Mesenchymal stem cell (in vitro differentiated cells and primary cell): ENCODE data around the gene MEMO1.

Source experiments
- DNase-seq: peaks from one replicate; pipeline ENCODE4 v3.0.0-alpha.2; 2013
- H2AFZ ChIP-seq: one replicate; pipeline ENCODE4 v1.6.1; 2013; ENCODE audit warnings: low read depth, mild to moderate bottlenecking, control low read depth, inconsistent platforms, low read length, moderate library complexity
- H2AK5ac ChIP-seq: 2 replicates; pipeline ENCODE4 v1.6.1; 2013; ENCODE audit warnings: low read length, moderate library complexity, mild to moderate bottlenecking, inconsistent platforms; ENCODE audit not compliant: severe bottlenecking
- H2BK120ac ChIP-seq: one replicate; pipeline ENCODE4 v1.6.1; 2013; ENCODE audit warnings: low read depth, mild to moderate bottlenecking, inconsistent platforms, low read length, moderate library complexity
- H2BK12ac ChIP-seq, 2 experiments: one replicate each; pipeline ENCODE4 v1.6.1; 2013; ENCODE audit warnings: inconsistent platforms in 2 of 2, low read length in 2 of 2, mild to moderate bottlenecking in 2 of 2, moderate library complexity in 2 of 2, control low read depth in 1 of 2
- H2BK15ac ChIP-seq: one replicate; pipeline ENCODE4 v1.6.1; 2013; ENCODE audit warnings: mild to moderate bottlenecking, low read depth, inconsistent platforms; ENCODE audit not compliant: poor library complexity, severe bottlenecking
- H2BK5ac ChIP-seq: 2 replicates; pipeline ENCODE4 v1.6.1; 2013; ENCODE audit warnings: low read depth, mild to moderate bottlenecking, low read length, control low read depth, inconsistent platforms; ENCODE audit not compliant: poor library complexity, severe bottlenecking
- H3K14ac ChIP-seq, 2 experiments: one replicate each; pipeline ENCODE4 v1.6.1; 2013; ENCODE audit warnings: inconsistent platforms in 2 of 2, low read length in 2 of 2, control low read depth in 1 of 2, mild to moderate bottlenecking in 1 of 2, moderate library complexity in 1 of 2
- H3K18ac ChIP-seq, 2 experiments: one replicate each; pipeline ENCODE4 v1.6.1; 2013; ENCODE audit warnings: inconsistent platforms in 2 of 2, low read length in 2 of 2, control low read depth in 1 of 2, low read depth in 1 of 2, mild to moderate bottlenecking in 1 of 2
- H3K23ac ChIP-seq, 2 experiments: one replicate each; pipeline ENCODE4 v1.6.1; 2013; ENCODE audit warnings: inconsistent platforms in 2 of 2, low read length in 2 of 2, mild to moderate bottlenecking in 2 of 2, moderate library complexity in 2 of 2, control low read depth in 1 of 2
- H3K27ac ChIP-seq: 2 replicates; pipeline ENCODE4 v1.5.1; 2013; ENCODE audit warnings: mild to moderate bottlenecking, moderate library complexity, low read length, control low read depth, inconsistent platforms; ENCODE audit not compliant: poor library complexity, severe bottlenecking
- H3K27me3 ChIP-seq, 2 experiments: 2 replicates each; pipeline versions ENCODE4 v1.6.1 to v1.7.0; 2013; ENCODE audit warnings: low read length in 2 of 2, mild to moderate bottlenecking in 2 of 2, moderate library complexity in 2 of 2, control low read depth in 1 of 2, inconsistent platforms in 1 of 2; ENCODE audit not compliant: control insufficient read depth in 1 of 2, insufficient read depth in 1 of 2
- H3K36me3 ChIP-seq, 2 experiments: 2 replicates each; pipeline versions ENCODE4 v1.6.1 to v1.7.0; 2013; ENCODE audit warnings: low read length in 2 of 2, control low read depth in 1 of 2, inconsistent platforms in 1 of 2, low read depth in 1 of 2, mild to moderate bottlenecking in 1 of 2; ENCODE audit not compliant: insufficient read depth in 2 of 2, control insufficient read depth in 1 of 2
- H3K4ac ChIP-seq, 2 experiments: one replicate each; pipeline ENCODE4 v1.6.1; 2013; ENCODE audit warnings: inconsistent platforms in 2 of 2, low read length in 2 of 2, mild to moderate bottlenecking in 2 of 2, moderate library complexity in 2 of 2, control low read depth in 1 of 2, low read depth in 1 of 2
- H3K4me1 ChIP-seq: 2 replicates; pipeline ENCODE4 v1.6.1; 2013; ENCODE audit warnings: low read depth, low read length, control low read depth; ENCODE audit not compliant: control insufficient read depth, insufficient read depth
- H3K4me2 ChIP-seq: 2 replicates; pipeline ENCODE4 v1.6.1; 2013; ENCODE audit warnings: low read length, mild to moderate bottlenecking, inconsistent platforms; ENCODE audit not compliant: poor library complexity, severe bottlenecking
- H3K4me3 ChIP-seq, 2 experiments: 2 replicates each; pipeline versions ENCODE4 v1.5.1 to v1.7.0; 2013; ENCODE audit warnings: low read length in 2 of 2, mild to moderate bottlenecking in 2 of 2, control low read depth in 1 of 2, low read depth in 1 of 2; ENCODE audit not compliant: insufficient read depth in 1 of 2
- H3K79me1 ChIP-seq: replicated peaks from 2 replicates; pipeline ENCODE4 v1.6.1; 2013; ENCODE audit warnings: mild to moderate bottlenecking, control low read depth, low read length, inconsistent platforms; ENCODE audit not compliant: poor library complexity, severe bottlenecking
- H3K9ac ChIP-seq: 2 replicates; pipeline ENCODE4 v1.7.0; 2013; ENCODE audit warnings: mild to moderate bottlenecking, low read length, moderate library complexity
- H3K9me3 ChIP-seq: 2 replicates; pipeline ENCODE4 v1.7.0; 2013; ENCODE audit warnings: mild to moderate bottlenecking, low read length; ENCODE audit not compliant: control insufficient read depth
- H4K8ac ChIP-seq: one replicate; pipeline ENCODE4 v1.6.1; 2013; ENCODE audit warnings: inconsistent platforms, mild to moderate bottlenecking, low read length, moderate library complexity
- H4K91ac ChIP-seq: one replicate; pipeline ENCODE4 v1.6.1; 2013; ENCODE audit warnings: mild to moderate bottlenecking, low read length, inconsistent platforms
- WGBS: methylation state at CpG from one replicate; pipeline ENCODE4 v1.1.7; 2013; ENCODE audit warnings: mixed read lengths; 5-methylcytosine and 5-hydroxymethylcytosine counted together

MEMO1 gene

DNA sequence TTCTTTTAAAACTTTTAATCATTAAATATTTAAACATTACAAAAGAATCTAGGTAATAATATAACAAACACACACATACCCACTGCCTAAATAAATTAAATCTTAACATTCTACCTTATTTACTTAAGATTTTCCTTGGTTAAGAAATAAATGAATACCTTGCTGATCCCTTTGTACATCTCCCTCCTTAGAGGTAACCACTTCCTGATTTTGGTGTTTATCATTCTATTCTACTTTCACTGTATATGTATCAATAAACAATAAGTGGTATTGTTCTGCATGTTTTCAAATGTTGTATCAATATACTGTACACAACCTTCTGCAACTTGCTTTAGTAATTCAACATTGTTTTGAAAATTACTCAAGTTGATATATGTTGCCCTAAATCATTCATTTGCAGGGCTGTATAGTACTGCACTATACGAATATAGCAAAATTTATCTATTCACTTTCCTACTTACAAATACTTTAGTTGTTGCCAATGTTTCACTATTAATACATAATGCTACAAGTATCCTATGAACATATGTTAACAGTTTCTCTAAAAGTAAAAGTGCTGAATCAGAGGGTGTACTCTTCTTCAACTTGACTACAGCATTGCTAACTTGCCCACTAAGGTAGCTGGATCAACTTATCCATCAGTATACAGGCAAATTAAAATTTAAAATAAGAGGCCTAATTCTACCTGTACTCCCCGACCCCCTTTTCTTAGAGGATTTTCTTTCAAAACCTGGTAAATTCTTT is 65.8 kb downstream of the MEMO1 start:
- H3K4me2 ChIP-seq, result no peak overlapping the region
- H3K4me3 ChIP-seq, result no peak overlapping the region

DNA sequence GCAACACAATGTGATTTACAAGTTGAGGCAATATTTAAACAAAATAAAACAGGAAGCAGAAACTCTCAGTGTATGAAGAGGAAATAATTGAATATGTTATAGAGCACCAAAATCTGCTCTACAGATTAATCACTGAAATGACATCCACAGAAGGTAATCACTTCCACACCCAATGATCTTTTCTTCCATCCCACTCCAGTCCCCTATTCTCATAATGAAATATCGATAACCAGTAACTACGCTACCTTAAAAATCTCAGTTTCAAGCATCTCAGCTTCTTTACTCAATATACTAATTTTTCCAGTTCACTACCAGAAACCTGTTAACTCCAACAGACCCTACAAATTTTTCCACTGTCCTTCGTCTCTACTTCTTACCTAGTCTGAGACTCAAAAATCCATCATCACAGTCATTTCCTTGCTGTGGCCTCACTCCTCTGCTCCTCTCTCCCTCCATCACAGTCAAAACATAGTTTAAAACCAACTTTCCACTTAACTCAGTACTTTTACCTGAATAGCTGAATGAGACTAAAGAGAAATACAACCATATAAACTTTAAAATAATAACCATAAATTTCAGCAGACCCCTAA is 67.1 kb downstream of the MEMO1 start:
- H3K27me3 ChIP-seq, result no peaks in the 10 kb centered on the region
- H3K9ac ChIP-seq, result no peak overlapping the region
- H2BK15ac ChIP-seq, result no peak overlapping the region
- H2BK12ac ChIP-seq, result no peak overlapping the region
- 96% methylated on average over 3 of the region's 3 CpGs for WGBS
- H3K4me3 ChIP-seq, result no peak overlapping the region
- H3K79me1 ChIP-seq, result peaks cover 25% of the 10 kb centered on the region
- no peak overlapping the region for H3K18ac ChIP-seq
- no peak overlapping the region for H3K14ac ChIP-seq
- H3K23ac ChIP-seq, result no peak overlapping the region
- H2AFZ ChIP-seq, result no peak overlapping the region
- H4K91ac ChIP-seq, result no peak overlapping the region
- H2BK5ac ChIP-seq, result no peak overlapping the region
- H3K36me3 ChIP-seq, result peaks cover 9 to 24% of the 10 kb centered on the region in 2 experiments
- H4K8ac ChIP-seq, result no peak overlapping the region
- H3K4me2 ChIP-seq, result no peak overlapping the region
- H3K27ac ChIP-seq, result no peak overlapping the region
- DNase-seq, result no peak
- no peaks in the 10 kb centered on the region for H3K9me3 ChIP-seq
- no peak overlapping the region for H2AK5ac ChIP-seq
- no peak overlapping the region for H2BK120ac ChIP-seq
- no peaks in the 10 kb centered on the region for H3K4me1 ChIP-seq
- no peak overlapping the region for H3K4ac ChIP-seq

More for the DNA sequence above, 65.8 kb downstream of the MEMO1 start:
- no peak overlapping the region for H3K23ac ChIP-seq
- no peaks in the 10 kb centered on the region for H3K27me3 ChIP-seq
- H2BK120ac ChIP-seq, result no peak overlapping the region
- no peak overlapping the region for H3K18ac ChIP-seq
- H3K4me1 ChIP-seq, result no peaks in the 10 kb centered on the region
- no peak overlapping the region for H2AFZ ChIP-seq
- H2AK5ac ChIP-seq, result no peak overlapping the region
- H3K9me3 ChIP-seq, result no peaks in the 10 kb centered on the region
- H4K91ac ChIP-seq, result no peak overlapping the region
- H2BK12ac ChIP-seq, result no peak overlapping the region
- H3K27ac ChIP-seq, result no peak overlapping the region
- peaks cover 21% of the 10 kb centered on the region for H3K79me1 ChIP-seq
- peaks cover 9 to 24% of the 10 kb centered on the region in 2 experiments for H3K36me3 ChIP-seq
- H2BK15ac ChIP-seq, result no peak overlapping the region
- H4K8ac ChIP-seq, result no peak overlapping the region
- H3K14ac ChIP-seq, result no peak overlapping the region
- H3K4ac ChIP-seq, result no peak overlapping the region
- H2BK5ac ChIP-seq, result no peak overlapping the region
- no CpG with 5 or more reads among the region's 2 CpGs for WGBS
- H3K9ac ChIP-seq, result no peak overlapping the region
- DNase-seq, result no peak

DNA sequence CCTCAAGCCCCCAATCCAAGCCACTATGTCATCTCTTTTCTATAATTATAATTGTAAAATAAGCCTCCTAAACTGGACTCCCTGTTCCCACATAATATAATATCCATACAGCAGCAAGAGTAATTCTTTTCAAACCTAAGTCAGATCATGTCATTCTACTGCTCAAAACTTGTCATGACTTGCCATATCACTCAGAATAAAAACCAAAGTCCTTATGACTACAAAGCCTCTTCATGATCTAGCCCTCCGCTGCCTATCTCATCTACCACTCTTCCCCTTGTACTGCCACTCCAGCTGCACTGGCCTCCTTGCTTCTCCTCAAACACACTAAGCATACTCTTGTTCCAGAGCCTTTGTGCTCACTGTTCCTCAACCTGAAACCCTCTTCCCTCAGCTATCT is 69.9 kb downstream of the MEMO1 start:
- no peak overlapping the region for H2BK120ac ChIP-seq
- H3K27ac ChIP-seq, result no peak overlapping the region
- H3K4me2 ChIP-seq, result no peak overlapping the region
- no peak overlapping the region for H2BK5ac ChIP-seq
- no peak overlapping the region for H3K14ac ChIP-seq
- no peak overlapping the region for H2AFZ ChIP-seq
- H3K9ac ChIP-seq, result no peak overlapping the region
- peaks cover 25% of the 10 kb centered on the region for H3K79me1 ChIP-seq
- H3K23ac ChIP-seq, result no peak overlapping the region
- H3K4me3 ChIP-seq, result no peak overlapping the region
- no peak for DNase-seq
- H3K18ac ChIP-seq, result no peak overlapping the region
- H3K4me1 ChIP-seq, result no peaks in the 10 kb centered on the region
- no peak overlapping the region for H3K4ac ChIP-seq
- peak overlapping the region; percentile 52 for H4K8ac ChIP-seq
- no peaks in the 10 kb centered on the region for H3K27me3 ChIP-seq
- no peaks in the 10 kb centered on the region for H3K9me3 ChIP-seq
- H4K91ac ChIP-seq, result no peak overlapping the region
- H3K36me3 ChIP-seq, result peaks cover 9 to 29% of the 10 kb centered on the region in 2 experiments
- no peak overlapping the region for H2BK12ac ChIP-seq
- H2BK15ac ChIP-seq, result no peak overlapping the region
- 97% methylated on average over 1 of the region's 1 CpG for WGBS
- no peak overlapping the region for H2AK5ac ChIP-seq

DNA sequence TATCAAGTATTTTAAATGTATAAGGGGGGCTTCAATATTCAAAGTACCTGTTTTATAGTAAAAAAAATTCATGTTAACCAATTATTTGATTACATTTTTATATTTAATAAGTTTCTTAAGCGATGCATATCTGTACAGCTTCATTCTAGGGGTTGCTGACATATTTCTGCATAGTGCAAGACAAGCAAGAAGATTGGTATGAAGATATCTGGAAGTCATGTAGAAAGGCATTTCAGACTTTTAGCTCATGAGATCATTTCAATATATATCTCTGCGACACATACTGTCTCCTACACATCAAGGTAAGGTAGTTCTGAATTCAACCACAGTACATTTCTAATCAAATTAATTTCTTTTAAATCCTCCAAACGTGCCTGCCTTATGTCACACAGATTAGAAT is 73.1 kb downstream of the MEMO1 start:
- Histone ChIP-seq H2AK5ac (no peak overlapping the region), H3K14ac (no peak overlapping the region), H3K4me3 (no peak overlapping the region), H3K4ac (no peak overlapping the region), H4K91ac (no peak overlapping the region), H3K18ac (no peak overlapping the region), H3K9me3 (no peaks in the 10 kb centered on the region), H2BK15ac (no peak overlapping the region), H3K9ac (no peak overlapping the region), H4K8ac (no peak overlapping the region), H3K23ac (no peak overlapping the region), H3K36me3 (peaks cover 6 to 31% of the 10 kb centered on the region in 2 experiments), H3K27me3 (no peaks in the 10 kb centered on the region), H2BK5ac (no peak overlapping the region), H2BK120ac (no peak overlapping the region), H3K4me1 (no peaks in the 10 kb centered on the region), H3K4me2 (no peak overlapping the region), H3K27ac (no peak overlapping the region), H2AFZ (no peak overlapping the region), H2BK12ac (no peak overlapping the region), H3K79me1 (peaks cover 23% of the 10 kb centered on the region)
- 97% methylated on average over 2 of the region's 3 CpGs for WGBS
- peak; percentile 9 for DNase-seq
